ENCODE data around the gene FOXRED1.

- TF ChIP-seq, protein P1, sequence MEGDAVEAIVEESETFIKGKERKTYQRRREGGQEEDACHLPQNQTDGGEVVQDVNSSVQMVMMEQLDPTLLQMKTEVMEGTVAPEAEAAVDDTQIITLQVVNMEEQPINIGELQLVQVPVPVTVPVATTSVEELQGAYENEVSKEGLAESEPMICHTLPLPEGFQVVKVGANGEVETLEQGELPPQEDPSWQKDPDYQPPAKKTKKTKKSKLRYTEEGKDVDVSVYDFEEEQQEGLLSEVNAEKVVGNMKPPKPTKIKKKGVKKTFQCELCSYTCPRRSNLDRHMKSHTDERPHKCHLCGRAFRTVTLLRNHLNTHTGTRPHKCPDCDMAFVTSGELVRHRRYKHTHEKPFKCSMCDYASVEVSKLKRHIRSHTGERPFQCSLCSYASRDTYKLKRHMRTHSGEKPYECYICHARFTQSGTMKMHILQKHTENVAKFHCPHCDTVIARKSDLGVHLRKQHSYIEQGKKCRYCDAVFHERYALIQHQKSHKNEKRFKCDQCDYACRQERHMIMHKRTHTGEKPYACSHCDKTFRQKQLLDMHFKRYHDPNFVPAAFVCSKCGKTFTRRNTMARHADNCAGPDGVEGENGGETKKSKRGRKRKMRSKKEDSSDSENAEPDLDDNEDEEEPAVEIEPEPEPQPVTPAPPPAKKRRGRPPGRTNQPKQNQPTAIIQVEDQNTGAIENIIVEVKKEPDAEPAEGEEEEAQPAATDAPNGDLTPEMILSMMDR (conservative IDR thresholded peaks at IDR 0.05) = no peak
- no peak for TF ChIP-seq EZH2 (IDR thresholded peaks at IDR 0.05; ENCODE audit: low read depth)
Measured at GRCh38 chr11:126268708-126269579, at the start of gene FOXRED1, which contains the start of gene SRPRA.

Data from PC-9 (cell line).